Mesenchymal stem cell (in vitro differentiated cells and primary cell): ENCODE data around the gene TNKS1BP1.

Source experiments
- DNase-seq: peaks from one replicate; pipeline ENCODE4 v3.0.0-alpha.2; 2013
- H2AFZ ChIP-seq: one replicate; pipeline ENCODE4 v1.6.1; 2013; ENCODE audit warnings: low read depth, mild to moderate bottlenecking, control low read depth, inconsistent platforms, low read length, moderate library complexity
- H2AK5ac ChIP-seq: 2 replicates; pipeline ENCODE4 v1.6.1; 2013; ENCODE audit warnings: low read length, moderate library complexity, mild to moderate bottlenecking, inconsistent platforms; ENCODE audit not compliant: severe bottlenecking
- H2BK120ac ChIP-seq: one replicate; pipeline ENCODE4 v1.6.1; 2013; ENCODE audit warnings: low read depth, mild to moderate bottlenecking, inconsistent platforms, low read length, moderate library complexity
- H2BK12ac ChIP-seq, 2 experiments: one replicate each; pipeline ENCODE4 v1.6.1; 2013; ENCODE audit warnings: inconsistent platforms in 2 of 2, low read length in 2 of 2, mild to moderate bottlenecking in 2 of 2, moderate library complexity in 2 of 2, control low read depth in 1 of 2
- H2BK15ac ChIP-seq: one replicate; pipeline ENCODE4 v1.6.1; 2013; ENCODE audit warnings: mild to moderate bottlenecking, low read depth, inconsistent platforms; ENCODE audit not compliant: poor library complexity, severe bottlenecking
- H2BK5ac ChIP-seq: 2 replicates; pipeline ENCODE4 v1.6.1; 2013; ENCODE audit warnings: low read depth, mild to moderate bottlenecking, low read length, control low read depth, inconsistent platforms; ENCODE audit not compliant: poor library complexity, severe bottlenecking
- H3K14ac ChIP-seq, 2 experiments: one replicate each; pipeline ENCODE4 v1.6.1; 2013; ENCODE audit warnings: inconsistent platforms in 2 of 2, low read length in 2 of 2, control low read depth in 1 of 2, mild to moderate bottlenecking in 1 of 2, moderate library complexity in 1 of 2
- H3K18ac ChIP-seq, 2 experiments: one replicate each; pipeline ENCODE4 v1.6.1; 2013; ENCODE audit warnings: inconsistent platforms in 2 of 2, low read length in 2 of 2, control low read depth in 1 of 2, low read depth in 1 of 2, mild to moderate bottlenecking in 1 of 2
- H3K23ac ChIP-seq, 2 experiments: one replicate each; pipeline ENCODE4 v1.6.1; 2013; ENCODE audit warnings: inconsistent platforms in 2 of 2, low read length in 2 of 2, mild to moderate bottlenecking in 2 of 2, moderate library complexity in 2 of 2, control low read depth in 1 of 2
- H3K27ac ChIP-seq: 2 replicates; pipeline ENCODE4 v1.5.1; 2013; ENCODE audit warnings: mild to moderate bottlenecking, moderate library complexity, low read length, control low read depth, inconsistent platforms; ENCODE audit not compliant: poor library complexity, severe bottlenecking
- H3K27me3 ChIP-seq, 2 experiments: 2 replicates each; pipeline versions ENCODE4 v1.6.1 to v1.7.0; 2013; ENCODE audit warnings: low read length in 2 of 2, mild to moderate bottlenecking in 2 of 2, moderate library complexity in 2 of 2, control low read depth in 1 of 2, inconsistent platforms in 1 of 2; ENCODE audit not compliant: control insufficient read depth in 1 of 2, insufficient read depth in 1 of 2
- H3K36me3 ChIP-seq, 2 experiments: 2 replicates each; pipeline versions ENCODE4 v1.6.1 to v1.7.0; 2013; ENCODE audit warnings: low read length in 2 of 2, control low read depth in 1 of 2, inconsistent platforms in 1 of 2, low read depth in 1 of 2, mild to moderate bottlenecking in 1 of 2; ENCODE audit not compliant: insufficient read depth in 2 of 2, control insufficient read depth in 1 of 2
- H3K4ac ChIP-seq, 2 experiments: one replicate each; pipeline ENCODE4 v1.6.1; 2013; ENCODE audit warnings: inconsistent platforms in 2 of 2, low read length in 2 of 2, mild to moderate bottlenecking in 2 of 2, moderate library complexity in 2 of 2, control low read depth in 1 of 2, low read depth in 1 of 2
- H3K4me1 ChIP-seq: 2 replicates; pipeline ENCODE4 v1.6.1; 2013; ENCODE audit warnings: low read depth, low read length, control low read depth; ENCODE audit not compliant: control insufficient read depth, insufficient read depth
- H3K4me2 ChIP-seq: 2 replicates; pipeline ENCODE4 v1.6.1; 2013; ENCODE audit warnings: low read length, mild to moderate bottlenecking, inconsistent platforms; ENCODE audit not compliant: poor library complexity, severe bottlenecking
- H3K4me3 ChIP-seq, 2 experiments: 2 replicates each; pipeline versions ENCODE4 v1.5.1 to v1.7.0; 2013; ENCODE audit warnings: low read length in 2 of 2, mild to moderate bottlenecking in 2 of 2, control low read depth in 1 of 2, low read depth in 1 of 2; ENCODE audit not compliant: insufficient read depth in 1 of 2
- H3K79me1 ChIP-seq: replicated peaks from 2 replicates; pipeline ENCODE4 v1.6.1; 2013; ENCODE audit warnings: mild to moderate bottlenecking, control low read depth, low read length, inconsistent platforms; ENCODE audit not compliant: poor library complexity, severe bottlenecking
- H3K9ac ChIP-seq: 2 replicates; pipeline ENCODE4 v1.7.0; 2013; ENCODE audit warnings: mild to moderate bottlenecking, low read length, moderate library complexity
- H3K9me3 ChIP-seq: 2 replicates; pipeline ENCODE4 v1.7.0; 2013; ENCODE audit warnings: mild to moderate bottlenecking, low read length; ENCODE audit not compliant: control insufficient read depth
- H4K8ac ChIP-seq: one replicate; pipeline ENCODE4 v1.6.1; 2013; ENCODE audit warnings: inconsistent platforms, mild to moderate bottlenecking, low read length, moderate library complexity
- H4K91ac ChIP-seq: one replicate; pipeline ENCODE4 v1.6.1; 2013; ENCODE audit warnings: mild to moderate bottlenecking, low read length, inconsistent platforms
- WGBS: methylation state at CpG from one replicate; pipeline ENCODE4 v1.1.7; 2013; ENCODE audit warnings: mixed read lengths; 5-methylcytosine and 5-hydroxymethylcytosine counted together

Gene TNKS1BP1

DNA sequence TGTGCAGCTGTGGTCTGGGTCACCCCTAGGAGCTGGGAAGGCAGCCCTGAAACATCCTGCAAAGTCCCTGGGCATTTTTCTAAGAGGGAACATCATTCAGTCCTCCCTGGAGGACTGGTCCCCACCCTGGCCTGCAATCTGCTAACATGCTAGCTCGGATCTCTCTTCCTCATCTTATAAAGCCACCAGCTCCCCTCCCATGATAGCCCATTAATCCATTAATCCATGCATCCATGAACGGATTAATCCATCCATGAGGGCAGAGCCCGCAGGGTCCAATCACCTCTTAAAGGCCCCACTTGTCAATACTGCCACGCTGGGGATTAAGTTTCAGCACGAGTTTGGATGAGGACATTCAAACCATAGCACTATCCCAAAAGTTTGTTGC lies 44.1 kb upstream of the TNKS1BP1 start:
- Histone ChIP-seq H4K8ac (no peak overlapping the region), H3K18ac (no peak overlapping the region), H2BK5ac (no peak overlapping the region), H4K91ac (no peak overlapping the region), H3K23ac (no peak overlapping the region), H3K27ac (no peak overlapping the region), H2BK15ac (no peak overlapping the region), H2BK120ac (no peak overlapping the region), H3K4me2 (no peak overlapping the region), H2AFZ (no peak overlapping the region), H3K36me3 (no peaks in the 10 kb centered on the region), H2AK5ac (no peak overlapping the region), H3K27me3 (peaks cover 5 to 43% of the 10 kb centered on the region in 2 experiments), H3K4me1 (no peaks in the 10 kb centered on the region), H3K9me3 (no peaks in the 10 kb centered on the region), H3K4me3 (no peak overlapping the region), H3K79me1 (no peaks in the 10 kb centered on the region), H3K9ac (no peak overlapping the region), H3K14ac (no peak overlapping the region), H2BK12ac (no peak overlapping the region), H3K4ac (no peak overlapping the region)
- no peak for DNase-seq
- WGBS, result 74% methylated on average over 5 of the region's 5 CpGs

DNA sequence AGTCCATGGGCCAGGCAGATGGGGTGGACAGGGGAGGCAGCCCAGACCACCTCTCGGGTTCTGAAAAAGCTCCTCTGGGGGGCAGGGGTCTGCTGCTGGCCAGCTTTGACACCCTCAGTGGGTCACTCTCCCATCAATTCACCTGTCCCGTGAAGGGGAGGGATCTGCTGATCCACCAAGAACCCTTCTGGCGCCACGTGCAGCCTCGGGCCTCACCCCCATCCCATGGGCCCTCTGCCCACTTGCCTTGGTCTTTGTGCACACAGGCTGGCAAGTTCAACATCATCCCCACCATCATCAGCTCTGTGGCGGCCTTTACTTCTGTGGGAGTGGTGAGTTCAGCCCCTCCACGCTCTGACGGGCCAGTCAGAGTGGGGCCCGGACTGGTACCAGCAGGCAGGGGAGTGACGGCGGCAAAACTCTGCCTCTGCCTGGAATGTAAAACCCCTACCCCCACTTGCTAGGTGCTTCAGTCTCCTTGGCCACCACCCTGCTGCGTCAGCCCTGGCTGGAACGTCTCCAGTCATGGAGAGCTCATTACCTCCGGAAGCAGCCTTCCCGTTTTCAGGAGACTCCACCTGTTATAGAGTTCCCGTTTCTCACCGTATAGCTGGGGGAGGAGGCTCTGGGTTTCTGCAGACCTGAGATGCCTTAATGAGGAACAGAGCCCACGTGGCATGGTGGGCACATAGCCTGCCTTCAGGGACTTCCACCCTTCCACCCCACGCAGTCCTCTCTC lies 43.5 kb upstream of the TNKS1BP1 start:
- no peak overlapping the region for H2BK12ac ChIP-seq
- H3K9ac ChIP-seq, result no peak overlapping the region
- no peak overlapping the region for H4K8ac ChIP-seq
- no peak overlapping the region for H4K91ac ChIP-seq
- no peak overlapping the region for H3K4me3 ChIP-seq
- H2BK15ac ChIP-seq, result no peak overlapping the region
- H2BK120ac ChIP-seq, result no peak overlapping the region
- peaks cover 5 to 49% of the 10 kb centered on the region in 2 experiments for H3K27me3 ChIP-seq
- H3K18ac ChIP-seq, result no peak overlapping the region
- DNase-seq, result no peak
- 71% methylated on average over 19 of the region's 19 CpGs for WGBS
- no peak overlapping the region for H2AK5ac ChIP-seq
- no peaks in the 10 kb centered on the region for H3K9me3 ChIP-seq
- H3K4me2 ChIP-seq, result no peak overlapping the region
- no peaks in the 10 kb centered on the region for H3K4me1 ChIP-seq
- no peak overlapping the region for H3K27ac ChIP-seq
- H3K4ac ChIP-seq, result no peak overlapping the region
- no peak overlapping the region for H2AFZ ChIP-seq
- no peak overlapping the region for H3K23ac ChIP-seq
- H2BK5ac ChIP-seq, result no peak overlapping the region
- no peak overlapping the region for H3K14ac ChIP-seq
- no peaks in the 10 kb centered on the region for H3K36me3 ChIP-seq
- H3K79me1 ChIP-seq, result no peaks in the 10 kb centered on the region

DNA sequence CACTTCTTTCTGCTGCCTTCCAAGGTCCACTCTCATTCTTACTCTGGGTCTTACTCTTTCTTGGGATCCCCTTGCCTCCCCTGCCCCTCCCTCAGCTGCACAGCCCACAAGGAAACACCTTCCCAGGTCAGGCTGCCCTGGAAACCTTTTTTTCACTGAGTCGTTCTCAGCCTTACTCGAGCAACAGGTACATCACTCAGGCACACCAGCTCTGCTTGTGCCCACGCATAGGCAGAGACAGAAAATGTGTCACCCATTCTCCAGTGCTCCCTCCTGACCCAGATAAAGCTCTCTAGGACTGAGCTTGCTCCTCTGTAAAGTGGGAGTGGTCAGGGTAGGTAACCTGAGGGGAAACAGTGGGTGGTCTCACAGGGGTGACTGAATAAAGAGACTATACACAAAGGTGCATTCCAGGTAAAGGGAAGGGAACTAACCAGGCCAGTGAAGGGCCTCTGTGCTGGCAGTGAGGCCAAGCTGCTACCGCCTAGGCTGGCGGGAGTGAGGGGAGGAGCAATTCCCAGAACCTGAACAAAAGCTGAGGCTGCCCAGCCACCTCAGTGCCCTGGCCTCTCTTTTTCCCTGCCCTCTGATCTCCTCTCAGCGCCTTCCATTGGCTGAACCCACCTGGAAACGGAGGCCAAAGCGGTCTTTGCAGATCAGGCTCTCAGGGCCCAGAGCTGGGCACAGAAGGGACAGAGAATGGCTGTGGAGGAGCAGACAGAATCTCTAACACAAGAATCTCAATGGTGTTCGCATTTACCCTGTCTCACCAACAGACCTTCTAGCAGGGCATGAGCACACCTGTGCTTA lies 40.3 kb upstream of the TNKS1BP1 start:
- Histone ChIP-seq H2AFZ (no peak overlapping the region), H3K18ac (no peak overlapping the region), H2BK12ac (no peak overlapping the region), H2BK120ac (no peak overlapping the region), H3K9me3 (no peaks in the 10 kb centered on the region), H3K9ac (no peak overlapping the region), H3K36me3 (no peaks in the 10 kb centered on the region), H3K4me3 (no peak overlapping the region), H3K27ac (no peak overlapping the region), H4K91ac (no peak overlapping the region), H2BK15ac (no peak overlapping the region), H3K4ac (no peak overlapping the region), H2AK5ac (no peak overlapping the region), H2BK5ac (no peak overlapping the region), H4K8ac (no peak overlapping the region), H3K4me1 (peaks cover 1% of the 10 kb centered on the region), H3K14ac (no peak overlapping the region), H3K79me1 (no peaks in the 10 kb centered on the region), H3K4me2 (no peak overlapping the region), H3K23ac (no peak overlapping the region), H3K27me3 (peaks cover 5 to 47% of the 10 kb centered on the region in 2 experiments)
- DNase-seq, result no peak
- WGBS, result 50% methylated on average over 6 of the region's 9 CpGs
